SU-DHL-6 (cell line): ENCODE results near the gene TUBGCP6.

Experiments
- H2AFZ ChIP-seq: fragments of 200-600 bp; sonication (generic); 2 replicates; pipeline ENCODE4 v1.6.1; 2014; ENCODE audit warnings: low read depth, mild to moderate bottlenecking, moderate library complexity, mixed read lengths, antibody characterized with exemption, low read length; ENCODE audit not compliant: severe bottlenecking
- H3F3A ChIP-seq: fragments of 200-600 bp; shearing (Covaris generic); 2 replicates; pipeline ENCODE4 v1.6.0; 2016; ENCODE audit warnings: antibody characterized with exemption, mild to moderate bottlenecking; ENCODE audit not compliant: insufficient read depth
- H3K27ac ChIP-seq: fragments of 200-600 bp; sonication (generic); 2 replicates; pipeline ENCODE4 v1.5.1; 2016; ENCODE audit warnings: low read depth, mild to moderate bottlenecking, low read length, moderate library complexity, mixed read lengths
- H3K27me3 ChIP-seq: fragments of 200-600 bp; sonication (generic), shearing (Covaris generic); 2 replicates; pipeline ENCODE4 v1.6.0; 2014; ENCODE audit warnings: mild to moderate bottlenecking, low read length
- H3K36me3 ChIP-seq: fragments of 200-600 bp; sonication (generic); 2 replicates; pipeline ENCODE4 v1.6.1; 2014; ENCODE audit warnings: mild to moderate bottlenecking, low read length, mixed read lengths
- H3K4me2 ChIP-seq: fragments of 300-600, 200-600 bp; shearing (Covaris generic), sonication (generic); 2 replicates; pipeline ENCODE4 v1.6.0; 2014; ENCODE audit warnings: low read length, low read depth, mild to moderate bottlenecking; ENCODE audit not compliant: poor library complexity, severe bottlenecking
- H3K4me3 ChIP-seq: fragments of 200-600 bp; sonication (generic); 2 replicates; pipeline ENCODE4 v1.5.1; 2014; ENCODE audit warnings: antibody characterized with exemption, low read length, mild to moderate bottlenecking, mixed read lengths; ENCODE audit not compliant: insufficient read depth, poor library complexity, severe bottlenecking
- H3K79me2 ChIP-seq: fragments of 200-600 bp; sonication (generic); 2 replicates; pipeline ENCODE4 v1.6.1; 2014; ENCODE audit warnings: mild to moderate bottlenecking, low read length, moderate library complexity; ENCODE audit not compliant: insufficient read depth
- H3K9ac ChIP-seq: fragments of 200-600 bp; sonication (generic); 2 replicates; pipeline ENCODE4 v1.7.0; 2014; ENCODE audit warnings: mild to moderate bottlenecking, low read length
- H3K9me2 ChIP-seq: fragments of 200-600 bp; sonication (generic); replicated peaks from 2 replicates; pipeline ENCODE4 v1.6.1; 2014; ENCODE audit warnings: low read length; ENCODE audit not compliant: insufficient read depth
- H3K9me3 ChIP-seq: fragments of 200-600 bp; sonication (generic); 2 replicates; pipeline ENCODE4 v1.6.1; 2014; ENCODE audit warnings: low read length, mixed read lengths; ENCODE audit not compliant: insufficient read depth
- H4K20me1 ChIP-seq: fragments of 200-600 bp; sonication (generic); 2 replicates; pipeline ENCODE4 v1.6.1; 2014; ENCODE audit warnings: low read depth, mild to moderate bottlenecking, antibody characterized with exemption, low read length, moderate library complexity, mixed read lengths
- CTCF ChIP-seq: fragments of 200-600 bp; sonication (generic); IDR thresholded peaks from one replicate; pipeline ENCODE4 v1.5.1; 2017; ENCODE audit warnings: antibody characterized with exemption, mild to moderate bottlenecking, low read length, moderate library complexity; ENCODE audit not compliant: insufficient read depth, poor library complexity, severe bottlenecking
- EZH2phosphoT487 ChIP-seq: fragments of 200-600 bp; sonication (generic), shearing (Covaris generic); conservative IDR thresholded peaks from 2 replicates; pipeline ENCODE4 v1.6.1; 2018; ENCODE audit warnings: mild to moderate bottlenecking, antibody characterized with exemption, low read length, moderate library complexity, mixed read lengths

The TUBGCP6 gene

GRCh38 chr22:50226063-50226874 lies 18.6 kb downstream of the TUBGCP6 start:
- no peak overlapping the region for H2AFZ ChIP-seq
- H3K4me3 ChIP-seq: no peak overlapping the region
- no peaks in the 10 kb centered on the region for H3K79me2 ChIP-seq
- no peaks in the 10 kb centered on the region for H3K9me3 ChIP-seq
- no peaks in the 10 kb centered on the region for H3K36me3 ChIP-seq
- H3K4me2 ChIP-seq: no peak overlapping the region
- no peaks in the 10 kb centered on the region for H3F3A ChIP-seq
- H3K9me2 ChIP-seq: no peaks in the 10 kb centered on the region
- H4K20me1 ChIP-seq: no peaks in the 10 kb centered on the region; the same call in 1 of the 2 replicates
- no peak for TF ChIP-seq CTCF
- no peak for TF ChIP-seq EZH2phosphoT487
- no peaks in the 10 kb centered on the region for H3K27me3 ChIP-seq
- no peak overlapping the region for H3K27ac ChIP-seq
- no peak overlapping the region for H3K9ac ChIP-seq

- Histone ChIP-seq H3K36me3 (no peaks in the 10 kb centered on the region), H3K9ac (no peak overlapping the region), H4K20me1 (no peaks in the 10 kb centered on the region; the same call in 1 of the 2 replicates), H3F3A (no peaks in the 10 kb centered on the region), H3K27me3 (no peaks in the 10 kb centered on the region), H3K4me2 (no peak overlapping the region), H3K79me2 (no peaks in the 10 kb centered on the region), H3K9me3 (no peaks in the 10 kb centered on the region), H3K9me2 (no peaks in the 10 kb centered on the region), H3K27ac (no peak overlapping the region), H2AFZ (no peak overlapping the region), H3K4me3 (no peak overlapping the region)
- TF ChIP-seq EZH2phosphoT487 (no peak), CTCF (no peak)
These were observed 19.4 kb downstream of the TUBGCP6 start for GRCh38 chr22:50225200-50225969.

- Histone ChIP-seq H3K9me2 (no peaks in the 10 kb centered on the region), H3K36me3 (no peaks in the 10 kb centered on the region)
These were observed 20.8 kb downstream of the TUBGCP6 start for GRCh38 chr22:50224071-50224470.

More at GRCh38 chr22:50224071-50224470, 20.8 kb downstream of the TUBGCP6 start:
- Histone ChIP-seq H3K4me3 (no peak overlapping the region), H3K27ac (no peak overlapping the region), H3K9me3 (no peaks in the 10 kb centered on the region), H3K27me3 (no peaks in the 10 kb centered on the region), H3F3A (no peaks in the 10 kb centered on the region), H4K20me1 (no peaks in the 10 kb centered on the region), H3K9ac (no peak overlapping the region), H3K4me2 (no peak overlapping the region), H2AFZ (no peak overlapping the region), H3K79me2 (no peaks in the 10 kb centered on the region)
- TF ChIP-seq CTCF (no peak), EZH2phosphoT487 (no peak)
